C4-2B (cell line): ENCODE results near the gene L1TD1.

Experiments used
- CTCF ChIP-seq: fragments of 450-650 bp; conservative IDR thresholded peaks from 2 replicates; pipeline ENCODE4 v1.5.1; 2017; ENCODE audit warnings: mild to moderate bottlenecking
- ZFX ChIP-seq: fragments of 450-650 bp; IDR thresholded peaks from 2 replicates; pipeline ENCODE4 v1.6.1; 2017

DNA sequence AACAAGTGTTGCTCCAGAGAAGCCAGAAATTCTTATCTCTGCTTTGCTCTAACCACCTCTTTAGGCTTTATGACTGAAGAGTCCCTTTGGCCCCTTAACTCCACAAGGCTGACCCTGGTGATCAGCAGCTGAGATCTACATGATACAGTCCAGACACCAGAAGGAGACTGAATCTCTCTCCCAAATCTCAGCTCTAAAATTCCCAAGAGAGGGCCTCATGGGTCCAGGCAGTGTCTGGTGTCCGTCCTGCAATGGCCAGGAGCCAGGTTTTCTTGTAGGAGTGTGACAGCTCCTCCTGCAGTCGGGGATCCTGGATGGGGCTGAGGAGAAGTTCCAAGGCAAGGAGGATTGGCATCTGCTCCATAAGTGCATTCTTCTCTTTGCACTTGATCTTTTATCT is 35.3 kb downstream of the L1TD1 start:
- TF ChIP-seq CTCF = no peak
- no peak for TF ChIP-seq ZFX
